Renal cortical epithelial cell (primary cell): ENCODE results near the gene RPS25. TPM values are rescaled to one million over a fixed set of nuclear protein-coding genes. Genes with fewer than 3 reads are reported as not detected.
"Not testable (repeated sequence)": the region's sequence is repeated elsewhere in the genome, so short reads cannot be mapped to it uniquely, and the experiment has no call there.

ENCODE experiments used
- DNase-seq: peaks from one replicate; pipeline ENCODE4 v3.0.0-alpha.2; 2011; ENCODE audit warnings: low read depth
- total RNA-seq: library from RNA; depleted of rRNA; stranded (reverse); fragments of >200 nt; gene quantifications from 2 replicates; pipeline ENCODE4 v1.2.3, GENCODE V29; 2014

The RPS25 gene
- 998 and 1,564 TPM in 2 replicates for total RNA-seq

GRCh38 chr11:119018074-119018938 is at the start of gene RPS25, which contains the start of gene TRAPPC4:
Gene RPS25 (minus strand): TSS chr11:119018343. CDS start chr11:119018284, 59 bp downstream.
Gene TRAPPC4 (plus strand): TSS chr11:119018766. CDS start chr11:119018796, 30 bp downstream.
- peak; percentile 92 for DNase-seq

GRCh38 chr11:119067371-119068222 is 49.5 kb upstream of the RPS25 start, which contains the start of gene VPS11:
Gene VPS11 (plus strand): TSS chr11:119067818. CDS start chr11:119067824, 6 bp downstream.
- peak; percentile 87 for DNase-seq

- no peak for DNase-seq
Measured at GRCh38 chr11:119065369-119065768, 47.2 kb upstream of the RPS25 start.

GRCh38 chr11:119062779-119063178 is 44.6 kb upstream of the RPS25 start:
- peak; percentile 49 for DNase-seq

- no peak for DNase-seq
Measured at GRCh38 chr11:119061256-119061655, 43.1 kb upstream of the RPS25 start.

GRCh38 chr11:119059128-119059527 is 41.0 kb upstream of the RPS25 start:
- not testable (repeated sequence) for DNase-seq

- peak; percentile 81 for DNase-seq
Measured at GRCh38 chr11:119057000-119057769, 39.0 kb upstream of the RPS25 start, which contains the start of gene HYOU1. Gene HYOU1 (minus strand): TSS chr11:119057205. CDS start chr11:119056160, 1,045 bp downstream.

- no peak for DNase-seq
Measured at GRCh38 chr11:119056421-119056999, 38.4 kb upstream of the RPS25 start.

- DNase-seq = peak; percentile 66
Measured at GRCh38 chr11:119055901-119056300, 37.8 kb upstream of the RPS25 start.

GRCh38 chr11:119054418-119054817 is 36.3 kb upstream of the RPS25 start:
- no peak for DNase-seq

- no peak for DNase-seq
Measured at GRCh38 chr11:119052163-119052814, 34.1 kb upstream of the RPS25 start.

GRCh38 chr11:119051440-119052162 is 33.5 kb upstream of the RPS25 start:
- no peak for DNase-seq

GRCh38 chr11:119049081-119049480 is 30.9 kb upstream of the RPS25 start:
- no peak for DNase-seq

GRCh38 chr11:119048644-119049043 is 30.5 kb upstream of the RPS25 start:
- no peak for DNase-seq

GRCh38 chr11:119047205-119047604 is 29.1 kb upstream of the RPS25 start:
- DNase-seq = no peak

GRCh38 chr11:119046489-119046888 is 28.3 kb upstream of the RPS25 start:
- no peak for DNase-seq

GRCh38 chr11:119044708-119045107 is 26.6 kb upstream of the RPS25 start:
- DNase-seq = no peak

- no peak for DNase-seq
Measured at GRCh38 chr11:119042927-119043326, 24.8 kb upstream of the RPS25 start.

- DNase-seq = no peak
Measured at GRCh38 chr11:119041821-119042514, 23.8 kb upstream of the RPS25 start.
